Uterus (tissue), 4 donors: Measurements from ENCODE around the gene GABRR3. TPM values are rescaled to one million over a fixed set of nuclear protein-coding genes. Genes with fewer than 3 reads are reported as not detected.

ENCODE experiments used
- DNase-seq, 2 donors: peaks; one replicate each; pipeline ENCODE4 v3.0.0-alpha.2; 2019 to 2020
- H3K27ac ChIP-seq, 2 donors: fragments of 200-600 bp; sonication (generic); 1 replicate in 1 of 2; 2 replicates in 1 of 2; pipeline ENCODE4 v1.5.1; 2016 to 2018
- H3K27me3 ChIP-seq, 2 donors: fragments of 200-600 bp; sonication (generic); one replicate each; pipeline ENCODE4 v1.5.1; 2018 to 2019; ENCODE audit warnings: control low read depth in 1 of 2
- H3K36me3 ChIP-seq, 2 donors: fragments of 200-600 bp; sonication (generic); one replicate each; pipeline ENCODE4 v1.5.1; 2019; ENCODE audit warnings: control low read depth in 1 of 2
- H3K4me1 ChIP-seq, 2 donors: fragments of 200-600 bp; sonication (generic); one replicate each; pipeline ENCODE4 v1.5.1; 2018 to 2019; ENCODE audit warnings: control low read depth in 1 of 2
- H3K4me3 ChIP-seq, 2 donors: fragments of 200-600 bp; sonication (generic); 1 replicate in 1 of 2; 2 replicates in 1 of 2; pipeline ENCODE4 v1.5.1; 2018 to 2019; ENCODE audit warnings: mild to moderate bottlenecking in 1 of 2
- H3K9me3 ChIP-seq, 2 donors: fragments of 200-600 bp; sonication (generic); one replicate each; pipeline ENCODE4 v1.5.1; 2019; ENCODE audit warnings: control low read depth in 1 of 2
- POLR2A ChIP-seq, 2 donors: fragments of 450-650 bp; IDR thresholded peaks; one replicate each; pipeline ENCODE4 v1.6.1; 2016; ENCODE audit warnings: antibody characterized with exemption in 2 of 2, mild to moderate bottlenecking in 1 of 2, moderate library complexity in 1 of 2
- intact Hi-C: fragments of 100-400 bp; cut with DNase I; formaldehyde crosslinking; loops from one replicate; pipeline ENCODE4 v1.15.1; 2023; ENCODE audit warnings: low total_unique reads
- total RNA-seq, 4 donors: library from RNA; depleted of rRNA in 3 of 4; stranded (reverse); fragments of >200 nt in 3 of 4; gene quantifications; one replicate each; pipeline versions ENCODE4 v1.1.0 to v1.2.4, GENCODE V29; 2014 to 2023
- TF ChIP-seq, protein P1 (sequence below), 4 experiments: fragments of 200-600 bp in 2 of 4; fragments of 450-650 bp in 2 of 4; sonication (generic) in 2 of 4; IDR thresholded peaks; one replicate each; pipeline ENCODE4 v1.5.1; 2016 to 2019; ENCODE audit warnings: antibody characterized with exemption in 4 of 4, mild to moderate bottlenecking in 2 of 4, moderate library complexity in 1 of 4
- donor health status: DM: yes; HTN: yes; CAD: no.

Gene GABRR3
- total RNA-seq, 4 donors from 2014 or later: not detected

DNA sequence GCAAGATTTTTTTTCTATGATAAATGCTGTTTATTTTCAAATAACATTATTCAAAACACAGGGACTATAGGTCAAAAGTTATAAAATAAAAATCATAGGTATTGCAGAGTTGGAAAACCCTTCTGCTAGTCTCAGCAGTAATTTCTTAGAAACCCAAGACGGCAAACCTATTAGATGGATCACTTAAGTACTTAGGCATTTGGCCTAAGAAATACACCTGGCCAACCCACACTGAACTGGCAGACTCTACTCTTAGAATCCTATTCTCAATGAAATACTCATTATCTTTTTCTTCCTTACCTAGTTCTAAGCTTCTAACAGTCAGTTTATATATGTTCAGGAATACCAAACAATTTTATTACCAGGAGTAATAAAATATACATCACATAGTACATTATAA lies 32.4 kb downstream of the GABRR3 start:
- intact Hi-C loops: no loop called here
- Histone ChIP-seq H3K4me3 (no peak overlapping the region), H3K27me3 (no peaks in the 10 kb centered on the region), H3K27ac (no peak overlapping the region), H3K4me1 (no peaks in the 10 kb centered on the region), H3K36me3 (no peaks in the 10 kb centered on the region), H3K9me3 (no peaks in the 10 kb centered on the region)
- DNase-seq: no peak
- TF ChIP-seq, protein P1, sequence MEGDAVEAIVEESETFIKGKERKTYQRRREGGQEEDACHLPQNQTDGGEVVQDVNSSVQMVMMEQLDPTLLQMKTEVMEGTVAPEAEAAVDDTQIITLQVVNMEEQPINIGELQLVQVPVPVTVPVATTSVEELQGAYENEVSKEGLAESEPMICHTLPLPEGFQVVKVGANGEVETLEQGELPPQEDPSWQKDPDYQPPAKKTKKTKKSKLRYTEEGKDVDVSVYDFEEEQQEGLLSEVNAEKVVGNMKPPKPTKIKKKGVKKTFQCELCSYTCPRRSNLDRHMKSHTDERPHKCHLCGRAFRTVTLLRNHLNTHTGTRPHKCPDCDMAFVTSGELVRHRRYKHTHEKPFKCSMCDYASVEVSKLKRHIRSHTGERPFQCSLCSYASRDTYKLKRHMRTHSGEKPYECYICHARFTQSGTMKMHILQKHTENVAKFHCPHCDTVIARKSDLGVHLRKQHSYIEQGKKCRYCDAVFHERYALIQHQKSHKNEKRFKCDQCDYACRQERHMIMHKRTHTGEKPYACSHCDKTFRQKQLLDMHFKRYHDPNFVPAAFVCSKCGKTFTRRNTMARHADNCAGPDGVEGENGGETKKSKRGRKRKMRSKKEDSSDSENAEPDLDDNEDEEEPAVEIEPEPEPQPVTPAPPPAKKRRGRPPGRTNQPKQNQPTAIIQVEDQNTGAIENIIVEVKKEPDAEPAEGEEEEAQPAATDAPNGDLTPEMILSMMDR (IDR thresholded peaks at IDR 0.05): no peak

DNA sequence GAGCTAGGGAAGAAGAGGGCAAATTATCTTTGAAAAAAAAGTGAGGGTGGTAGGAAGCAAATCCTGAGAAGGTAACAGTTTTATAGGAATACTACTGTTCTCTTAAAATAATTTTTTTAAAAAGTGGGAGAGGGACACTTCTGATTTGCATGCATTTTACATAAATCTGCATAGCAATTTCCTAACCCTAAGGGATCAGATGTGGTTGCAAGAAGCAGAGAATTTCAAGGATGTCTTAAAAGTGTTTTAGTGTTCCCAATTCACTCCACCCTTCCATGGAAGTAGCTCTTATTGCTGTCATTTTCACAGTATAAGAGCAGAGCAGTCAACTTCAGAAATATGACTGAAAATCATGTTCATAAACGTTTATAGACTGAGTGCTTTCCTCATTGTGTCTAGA lies 35.1 kb downstream of the GABRR3 start:
- Histone ChIP-seq H3K27ac (no peak overlapping the region), H3K9me3 (no peaks in the 10 kb centered on the region), H3K4me1 (no peaks in the 10 kb centered on the region), H3K27me3 (no peaks in the 10 kb centered on the region), H3K36me3 (no peaks in the 10 kb centered on the region), H3K4me3 (no peak overlapping the region)
- DNase-seq: no peak
- intact Hi-C loops: no loop called here
- TF ChIP-seq, protein P1 (IDR thresholded peaks at IDR 0.05): no peak

DNA sequence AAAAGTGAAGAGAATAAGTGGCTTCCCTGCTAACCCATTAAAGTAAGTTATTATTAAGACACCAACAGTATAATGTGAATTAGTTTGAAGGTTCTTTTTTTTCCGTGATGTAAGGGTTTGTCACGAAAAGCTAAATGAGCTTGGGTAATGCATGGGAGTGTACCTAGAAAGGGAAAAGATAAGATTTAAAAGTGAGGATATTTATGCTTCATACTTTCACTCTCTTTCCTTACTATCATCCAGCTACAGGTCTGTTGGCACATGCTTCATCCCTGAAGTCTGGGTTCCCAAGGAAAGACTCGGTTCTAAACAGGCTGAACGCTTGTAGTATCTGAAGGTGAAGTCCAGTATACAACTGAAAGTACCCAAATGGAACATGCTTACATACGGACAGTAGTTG lies 36.0 kb downstream of the GABRR3 start:
- no peak for DNase-seq
- no peak overlapping the region for H3K4me3 ChIP-seq
- no peaks in the 10 kb centered on the region for H3K27me3 ChIP-seq
- H3K9me3 ChIP-seq: no peaks in the 10 kb centered on the region
- intact Hi-C loops: no loop called here
- H3K27ac ChIP-seq: no peak overlapping the region
- no peak for TF ChIP-seq POLR2A (IDR thresholded peaks at IDR 0.05)
- TF ChIP-seq, protein P1 (IDR thresholded peaks at IDR 0.05): no peak
- H3K36me3 ChIP-seq: no peaks in the 10 kb centered on the region
- no peaks in the 10 kb centered on the region for H3K4me1 ChIP-seq

DNA sequence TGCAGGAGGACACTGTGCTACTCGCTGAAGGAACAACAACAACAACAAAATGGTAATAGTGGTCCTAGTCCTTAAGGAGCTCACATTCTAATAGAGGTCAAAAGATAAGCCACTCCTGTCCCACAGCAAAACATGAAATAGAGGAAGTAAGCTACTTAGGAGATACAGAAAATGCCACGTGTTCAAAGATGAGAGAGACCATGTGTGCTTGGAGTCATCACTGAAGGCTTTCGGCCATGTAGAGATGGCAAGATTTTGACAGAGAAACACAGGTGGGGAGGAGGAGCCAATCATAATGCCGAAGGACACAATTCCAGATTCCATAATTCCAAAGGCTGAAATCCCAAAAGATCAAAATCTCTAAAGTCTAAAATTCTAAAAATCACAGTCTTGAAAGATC lies 38.1 kb downstream of the GABRR3 start:
- Histone ChIP-seq H3K27ac (no peak overlapping the region), H3K27me3 (no peaks in the 10 kb centered on the region), H3K4me3 (no peak overlapping the region), H3K4me1 (no peaks in the 10 kb centered on the region), H3K36me3 (no peaks in the 10 kb centered on the region), H3K9me3 (no peaks in the 10 kb centered on the region)
- DNase-seq: no peak
- intact Hi-C loops: no loop called here
- TF ChIP-seq, protein P1 (IDR thresholded peaks at IDR 0.05): no peak
- TF ChIP-seq POLR2A (IDR thresholded peaks at IDR 0.05): no peak

DNA sequence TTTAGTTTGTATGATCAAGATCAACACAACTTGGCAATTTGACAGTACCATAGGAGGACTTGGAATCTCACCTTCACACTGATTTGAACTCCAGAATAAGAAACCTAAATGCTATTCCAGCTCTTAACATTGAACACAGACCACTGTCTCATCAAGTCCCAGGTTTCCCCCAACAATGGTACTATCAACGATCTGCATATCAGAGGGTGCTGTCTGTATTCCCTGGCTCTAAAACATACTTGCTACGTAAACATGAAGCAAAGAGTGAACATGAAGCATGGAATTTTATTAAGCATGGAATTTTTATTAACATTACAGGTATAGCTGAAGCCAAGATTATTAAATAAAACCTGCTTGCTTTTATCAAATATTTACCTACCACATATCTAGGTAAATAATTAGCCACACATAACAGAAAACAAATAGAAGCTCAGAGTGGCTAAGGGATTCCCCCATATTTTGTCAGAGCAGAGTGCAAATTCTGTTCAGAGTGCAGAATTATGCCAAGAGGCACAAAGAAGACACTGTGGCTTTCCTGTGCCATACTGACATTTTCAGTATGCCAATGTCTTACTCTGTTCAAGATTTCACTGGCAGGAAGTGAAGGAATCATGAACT lies 40.7 kb downstream of the GABRR3 start:
- Histone ChIP-seq H3K4me3 (no peak overlapping the region), H3K27me3 (no peaks in the 10 kb centered on the region), H3K27ac (no peak overlapping the region), H3K36me3 (no peaks in the 10 kb centered on the region), H3K4me1 (no peaks in the 10 kb centered on the region), H3K9me3 (no peaks in the 10 kb centered on the region)
- no peak for DNase-seq
- intact Hi-C loops: no loop called here
- TF ChIP-seq, protein P1 (IDR thresholded peaks at IDR 0.05): no peak
- TF ChIP-seq POLR2A (IDR thresholded peaks at IDR 0.05): no peak
